ENCODE results near the gene SOCS1. TPM values are rescaled to one million over a fixed set of nuclear protein-coding genes. Genes with fewer than 3 reads are reported as not detected.

The SOCS1 gene
- total and polyA plus RNA-seq, 9 of the 15 experiments (the other 6 are each of a cell fraction or from before 2014, with no cell fraction given) = 0.04 to 7.5 (median 2.3) TPM

GRCh38 chr16:11213373-11213772 is 42.6 kb downstream of the SOCS1 start:
- Histone ChIP-seq H3K4me3 (no peak overlapping the region), H3K27ac (ENCODE audit: extremely low read depth, low read depth, low read length) (no peak overlapping the region), H3K36me3 (ENCODE audit: control insufficient read depth, insufficient read depth, low read length) (no peaks in the 10 kb centered on the region), H4K20me1 (replicated peaks; ENCODE audit: control insufficient read depth, insufficient read depth, low read length) (no peaks in the 10 kb centered on the region), H3K9me3 (replicated peaks; ENCODE audit: control insufficient read depth, insufficient read depth, low read depth, low read length) (peaks cover 15% of the 10 kb centered on the region), H3K9me1 (ENCODE audit: control insufficient read depth, insufficient read depth, low read length) (no peaks in the 10 kb centered on the region), H3K4me2 (ENCODE audit: insufficient read depth, low read length) (no peak overlapping the region), H2AFZ (ENCODE audit: low read depth, low read length) (no peak overlapping the region), H3K27me3 (ENCODE audit: control insufficient read depth in 2 of 2, insufficient read depth in 2 of 2, low read length in 2 of 2) (no peaks in the 10 kb centered on the region; a peak in 1 of 5 replicates), H3K79me2 (ENCODE audit: control insufficient read depth, insufficient read depth, low read length) (no peaks in the 10 kb centered on the region), H3K4me1 (replicated peaks in 1 of 2; ENCODE audit: control insufficient read depth in 2 of 2, insufficient read depth in 2 of 2, low read length in 2 of 2) (peaks cover 10 to 33% of the 10 kb centered on the region in 2 experiments; a peak in 2 of 5 replicates), H3K9ac (ENCODE audit: insufficient read depth in 1 of 2, low read depth in 2 of 2, low read length in 2 of 2) (peak overlapping the region in 1 of 2 experiments; percentile 49; a peak in 2 of 4 replicates)
- CTCF ChIA-PET (ENCODE audit: low intra/inter-chr PET ratio) = no interaction called here
- POLR2A ChIA-PET = interaction anchor here (0.6 kb wide), 1 partner anchor 119 kb away, joined by 3 read pairs; no protein-coding TSS in a partner anchor
- in situ Hi-C loops (cut with MboI) (no loop called here), intact Hi-C loops (cut with micrococcal nuclease) (no loop called here)
- DNase-seq (ENCODE audit: extremely low read depth in 1 of 4, low spot score in 3 of 4) (no peak), FAIRE-seq (no peak), ATAC-seq (no peak)
- no peak for TF ChIP-seq POLR2A (conservative IDR thresholded peaks at IDR 0.05)
- TF ChIP-seq ZNF134 (CRISPR knock-in tag; conservative IDR thresholded peaks at IDR 0.05) = no peak
- TF ChIP-seq HMBOX1 (IDR thresholded peaks at IDR 0.05) = no peak
- no peak for TF ChIP-seq ZNF354B (CRISPR knock-in tag; IDR thresholded peaks at IDR 0.05)
- no peak for TF ChIP-seq ETS2 (tag; IDR thresholded peaks at IDR 0.05; ENCODE audit: borderline replicate concordance, poor library complexity, severe bottlenecking)
- TF ChIP-seq ZNF77 (CRISPR knock-in tag; IDR thresholded peaks at IDR 0.05) = no peak
- BruUV-seq (replicated peaks) = no TSS peak
- 80% methylated on average over 3 of the region's 5 CpGs for WGBS (ENCODE audit: insufficient coverage, low coverage, missing lambda C conversion rate)

Data from K562 (cell line).